AG04450 (cell line): ENCODE measurements around the gene UBXN10. TPM values are rescaled to one million over a fixed set of nuclear protein-coding genes. Genes with fewer than 3 reads are reported as not detected.
"Not testable (repeated sequence)": the region's sequence is repeated elsewhere in the genome, so short reads cannot be mapped to it uniquely, and the experiment has no call there.

Source experiments
- CTCF ChIA-PET: fragments of 300-600, 350-600 bp; formaldehyde crosslinking; extraction: SDS; loops from one replicate; lab custom pipeline; 2022; ENCODE audit warnings: antibody characterized with exemption, inconsistent platforms; lab: Charles Lee
- POLR2A ChIA-PET: fragments of 350-600 bp; formaldehyde crosslinking; extraction: SDS; loops from one replicate; lab custom pipeline; 2021; ENCODE audit warnings: antibody characterized with exemption, inconsistent platforms; lab: Yijun Ruan, JAX
- DNase-seq: peaks from one replicate; pipeline ENCODE4 v3.0.0-alpha.2; 2011; ENCODE audit warnings: low read depth, low spot score
- H3K27ac ChIP-seq: one replicate; pipeline ENCODE4 v1.5.1; 2012; ENCODE audit warnings: low read depth, low read length, control low read depth
- H3K27me3 ChIP-seq: one replicate; pipeline ENCODE4 v1.6.0; 2012; ENCODE audit warnings: low read length; ENCODE audit not compliant: control insufficient read depth, insufficient read depth
- H3K4me3 ChIP-seq: 2 replicates; pipeline ENCODE4 v1.5.1; 2011; ENCODE audit warnings: mild to moderate bottlenecking, low read depth, low read length, control low read depth
- H3K9me3 ChIP-seq: 2 replicates; pipeline ENCODE4 v1.5.1; 2012; ENCODE audit warnings: low read length; ENCODE audit not compliant: control insufficient read depth, insufficient read depth
- polyA plus RNA-seq: library from polyadenylated mRNA; depleted of rRNA; stranded (reverse); fragments of >200 nt; gene quantifications from 2 replicates; pipeline ENCODE4 v1.2.3, GENCODE V29; 2011
- TF ChIP-seq, protein P1 (sequence below): IDR thresholded peaks from 2 replicates; pipeline ENCODE4 v1.5.1; 2011; ENCODE audit warnings: low read depth, low read length, control low read depth, inconsistent platforms

UBXN10 gene
- polyA plus RNA-seq, 1 experiment: not detected

DNA sequence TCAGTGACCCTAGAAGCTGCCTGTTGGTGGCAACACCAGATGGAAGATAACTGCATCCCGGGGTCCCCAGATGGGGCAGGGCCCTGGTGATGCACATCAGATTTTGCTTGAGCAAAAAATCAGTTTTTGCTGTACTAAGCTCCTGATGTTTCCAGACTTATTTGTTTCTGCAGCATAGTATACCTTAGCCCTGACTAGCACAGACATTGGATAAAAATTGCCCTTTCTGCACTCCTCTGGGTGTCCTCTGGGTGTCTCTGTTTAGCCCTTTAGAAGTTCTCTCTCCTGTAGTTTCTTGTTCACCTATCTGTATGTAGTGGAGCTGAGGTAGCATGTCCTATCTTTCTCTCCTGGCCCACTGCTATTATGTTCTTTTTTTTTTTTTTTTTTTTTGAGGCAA lies 30.7 kb downstream of the UBXN10 start:
- H3K27me3 ChIP-seq: peaks cover 30% of the 10 kb centered on the region
- CTCF ChIA-PET: interaction anchor here (0.5 to 5.0 kb wide), 11 partner anchors 12 to 431 kb away, joined by 3 to 35 read pairs (median 3); no protein-coding TSS in a partner anchor
- no peak overlapping the region for H3K4me3 ChIP-seq
- no peak overlapping the region for H3K27ac ChIP-seq
- H3K9me3 ChIP-seq: no peaks in the 10 kb centered on the region; the same call in 1 of the 2 replicates
- no peak for DNase-seq
- POLR2A ChIA-PET: no interaction called here
- TF ChIP-seq, protein P1, sequence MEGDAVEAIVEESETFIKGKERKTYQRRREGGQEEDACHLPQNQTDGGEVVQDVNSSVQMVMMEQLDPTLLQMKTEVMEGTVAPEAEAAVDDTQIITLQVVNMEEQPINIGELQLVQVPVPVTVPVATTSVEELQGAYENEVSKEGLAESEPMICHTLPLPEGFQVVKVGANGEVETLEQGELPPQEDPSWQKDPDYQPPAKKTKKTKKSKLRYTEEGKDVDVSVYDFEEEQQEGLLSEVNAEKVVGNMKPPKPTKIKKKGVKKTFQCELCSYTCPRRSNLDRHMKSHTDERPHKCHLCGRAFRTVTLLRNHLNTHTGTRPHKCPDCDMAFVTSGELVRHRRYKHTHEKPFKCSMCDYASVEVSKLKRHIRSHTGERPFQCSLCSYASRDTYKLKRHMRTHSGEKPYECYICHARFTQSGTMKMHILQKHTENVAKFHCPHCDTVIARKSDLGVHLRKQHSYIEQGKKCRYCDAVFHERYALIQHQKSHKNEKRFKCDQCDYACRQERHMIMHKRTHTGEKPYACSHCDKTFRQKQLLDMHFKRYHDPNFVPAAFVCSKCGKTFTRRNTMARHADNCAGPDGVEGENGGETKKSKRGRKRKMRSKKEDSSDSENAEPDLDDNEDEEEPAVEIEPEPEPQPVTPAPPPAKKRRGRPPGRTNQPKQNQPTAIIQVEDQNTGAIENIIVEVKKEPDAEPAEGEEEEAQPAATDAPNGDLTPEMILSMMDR: peak; percentile 47

DNA sequence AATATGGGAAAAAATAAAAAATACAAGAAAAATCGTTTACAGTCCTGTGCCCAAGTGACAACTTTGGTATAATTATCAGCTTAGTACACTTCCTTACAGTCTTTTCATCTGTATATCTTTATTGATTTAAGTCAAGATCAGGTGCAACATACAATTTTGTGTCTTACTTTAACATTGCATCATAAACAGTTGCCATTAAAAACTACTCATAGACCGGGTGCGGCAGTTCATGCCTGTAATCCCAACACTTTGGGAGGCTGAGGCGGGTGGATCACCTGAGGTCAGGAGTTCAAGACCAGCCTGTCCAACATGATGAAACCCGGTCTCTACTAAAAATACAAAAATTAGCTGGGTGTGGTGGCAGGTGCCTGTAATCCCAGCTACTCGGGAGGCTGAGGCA lies 33.2 kb downstream of the UBXN10 start:
- DNase-seq, POLR2A ChIA-PET, H3K9me3 ChIP-seq, H3K4me3 ChIP-seq, H3K27ac ChIP-seq: not testable (repeated sequence)
- CTCF ChIA-PET: interaction anchor here (1.0 to 5.0 kb wide), 4 partner anchors 154 to 275 kb away, joined by 3 to 35 read pairs (median 4); no protein-coding TSS in a partner anchor
- H3K27me3 ChIP-seq: peaks cover 42% of the 10 kb centered on the region

DNA sequence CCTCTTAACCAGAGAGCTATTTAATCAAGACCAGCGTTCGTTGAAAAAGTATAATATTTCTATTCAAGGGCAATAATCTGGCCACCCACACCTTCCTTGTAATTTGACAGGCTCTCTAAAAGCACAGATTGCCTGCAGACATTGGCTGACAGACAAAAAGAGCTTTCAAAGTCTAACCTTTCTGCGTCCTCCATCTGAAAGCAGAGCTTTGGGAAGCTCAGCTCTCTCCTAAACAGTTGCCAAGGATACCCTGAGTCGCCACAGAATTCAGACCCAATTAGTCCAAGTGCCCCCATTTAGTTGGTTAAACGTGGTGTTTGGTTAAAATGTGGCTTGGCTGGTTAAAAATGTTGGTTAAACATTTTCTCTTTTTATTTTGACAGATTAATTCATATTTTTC lies 34.1 kb downstream of the UBXN10 start:
- DNase-seq: no peak
- Histone ChIP-seq H3K4me3 (no peak overlapping the region), H3K27ac (no peak overlapping the region), H3K27me3 (peaks cover 41% of the 10 kb centered on the region), H3K9me3 (no peaks in the 10 kb centered on the region; the same call in 1 of the 2 replicates)
- POLR2A ChIA-PET: no interaction called here
- TF ChIP-seq, protein P1: no peak
- CTCF ChIA-PET: interaction anchor here (0.9 to 5.0 kb wide), 5 partner anchors 13 to 274 kb away, joined by 3 to 35 read pairs (median 4); no protein-coding TSS in a partner anchor

DNA sequence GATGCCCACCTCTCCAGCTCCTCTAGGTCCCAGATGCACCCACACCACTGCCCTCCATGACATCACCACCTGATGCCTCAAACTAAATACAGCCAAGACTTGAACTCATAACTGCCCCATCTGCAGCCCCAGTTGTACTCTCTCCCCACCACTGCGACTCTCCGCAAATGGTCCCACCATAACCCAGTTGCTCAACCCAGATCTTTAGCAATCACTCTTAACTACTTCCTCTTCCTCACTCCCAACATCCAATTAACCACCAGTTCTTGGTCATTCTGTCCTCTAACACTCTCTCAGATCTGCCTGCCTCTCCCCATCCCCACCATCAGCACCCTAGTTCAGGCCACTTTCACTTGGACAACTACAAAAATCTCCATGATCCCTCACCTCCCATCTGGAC lies 37.2 kb downstream of the UBXN10 start:
- H3K9me3 ChIP-seq: no peaks in the 10 kb centered on the region
- DNase-seq: no peak
- TF ChIP-seq, protein P1: no peak
- H3K27ac ChIP-seq: no peak overlapping the region
- CTCF ChIA-PET: interaction anchor here (2.7 kb wide), 1 partner anchor 10 kb away, joined by 25 read pairs; no protein-coding TSS in a partner anchor
- no peak overlapping the region for H3K4me3 ChIP-seq
- H3K27me3 ChIP-seq: peaks cover 44% of the 10 kb centered on the region
- POLR2A ChIA-PET: no interaction called here

DNA sequence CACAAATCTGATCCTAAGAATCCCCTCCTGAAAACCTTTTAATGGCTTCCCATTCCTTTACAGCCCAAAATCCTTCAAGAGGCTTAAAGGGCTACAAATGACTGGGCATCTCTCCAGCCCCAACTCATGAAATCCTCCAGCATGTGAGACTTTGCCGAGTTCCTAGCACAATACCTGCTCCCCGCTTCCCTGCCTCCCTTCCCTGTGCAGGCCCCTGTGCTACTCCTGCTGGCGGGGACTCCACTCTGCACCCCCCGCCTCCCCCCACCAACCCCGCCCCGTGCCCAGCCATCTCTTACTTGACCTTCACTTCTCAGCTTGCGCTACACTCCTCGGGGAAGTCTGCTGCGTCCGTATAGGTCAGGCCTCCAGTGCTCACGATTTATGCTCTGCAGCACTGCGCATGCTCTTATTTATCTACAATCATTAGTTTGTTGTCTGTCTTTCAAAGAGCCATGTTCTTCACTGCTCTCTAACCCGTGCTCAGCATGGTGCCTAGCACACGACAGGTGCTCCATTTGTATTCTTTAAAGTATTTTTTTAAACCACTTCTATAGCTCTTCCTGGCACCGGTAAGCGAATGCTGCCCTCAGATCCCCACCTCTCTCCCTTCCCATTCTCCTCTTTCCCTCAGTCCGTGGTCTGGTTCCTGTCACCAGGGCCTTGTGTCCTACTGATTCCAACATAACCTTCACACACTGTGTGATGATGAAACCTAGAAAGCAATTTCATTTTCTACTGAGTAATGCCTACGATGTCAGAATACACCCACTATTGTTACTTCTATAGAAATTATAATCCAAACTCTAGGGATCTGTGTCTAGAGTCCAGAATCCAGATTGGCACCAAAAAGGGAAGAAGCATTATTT lies 37.9 kb downstream of the UBXN10 start:
- DNase-seq: no peak
- TF ChIP-seq, protein P1: no peak
- no peak overlapping the region for H3K4me3 ChIP-seq
- H3K9me3 ChIP-seq: no peaks in the 10 kb centered on the region
- H3K27ac ChIP-seq: no peak overlapping the region
- ChIA-PET CTCF (interaction anchor here (2.7 to 3.4 kb wide), 2 partner anchors 11 kb away, joined by 16 to 25 read pairs; no protein-coding TSS in a partner anchor), POLR2A (no interaction called here)
- H3K27me3 ChIP-seq: peaks cover 50% of the 10 kb centered on the region
